CD1c-positive myeloid dendritic cell (primary cell): Measurements from ENCODE around the gene SLC25A3.
A peak's percentile ranks its signal among the peaks of the same experiment; 100 is the strongest.
"Not testable (repeated sequence)": the region's sequence is repeated elsewhere in the genome, so short reads cannot be mapped to it uniquely, and the experiment has no call there.

Experiments used
- DNase-seq: peaks from one replicate; pipeline ENCODE4 v3.0.0-alpha.2; 2016; ENCODE audit errors: extremely low spot score

Gene SLC25A3

GRCh38 chr12:98593351-98594049 is at the start of gene SLC25A3:
TSS of gene SLC25A3 (plus strand) at chr12:98593686. CDS start at chr12:98593979, 293 bp downstream.
- DNase-seq: peak; percentile 99

GRCh38 chr12:98543701-98544100 is 49.8 kb upstream of the SLC25A3 start:
- DNase-seq: no peak

GRCh38 chr12:98544751-98545150 is 48.7 kb upstream of the SLC25A3 start:
- no peak for DNase-seq

- no peak for DNase-seq
Observed at GRCh38 chr12:98549371-98550110, 43.9 kb upstream of the SLC25A3 start.

- DNase-seq: no peak
Observed at GRCh38 chr12:98551787-98552186, 41.7 kb upstream of the SLC25A3 start.

GRCh38 chr12:98558097-98558496 is 35.4 kb upstream of the SLC25A3 start:
- not testable (repeated sequence) for DNase-seq

GRCh38 chr12:98559666-98560065 is 33.8 kb upstream of the SLC25A3 start:
- no peak for DNase-seq

- DNase-seq: no peak
Observed at GRCh38 chr12:98561846-98562245, 31.6 kb upstream of the SLC25A3 start.

- no peak for DNase-seq
Observed at GRCh38 chr12:98572010-98572409, 21.5 kb upstream of the SLC25A3 start.

GRCh38 chr12:98574110-98574509 is 19.4 kb upstream of the SLC25A3 start:
- DNase-seq: no peak

GRCh38 chr12:98575013-98575412 is 18.5 kb upstream of the SLC25A3 start:
- DNase-seq: no peak

- DNase-seq: not testable (repeated sequence)
Observed at GRCh38 chr12:98576795-98577194, 16.7 kb upstream of the SLC25A3 start.

GRCh38 chr12:98578392-98578791 is 15.1 kb upstream of the SLC25A3 start:
- no peak for DNase-seq

- DNase-seq: no peak
Observed at GRCh38 chr12:98578821-98579220, 14.7 kb upstream of the SLC25A3 start.

- no peak for DNase-seq
Observed at GRCh38 chr12:98579347-98579746, 14.1 kb upstream of the SLC25A3 start.

- DNase-seq: no peak
Observed at GRCh38 chr12:98579835-98580234, 13.7 kb upstream of the SLC25A3 start.

- no peak for DNase-seq
Observed at GRCh38 chr12:98580695-98581094, 12.8 kb upstream of the SLC25A3 start.

- no peak for DNase-seq
Observed at GRCh38 chr12:98581101-98581500, 12.4 kb upstream of the SLC25A3 start.

GRCh38 chr12:98582093-98582492 is 11.4 kb upstream of the SLC25A3 start:
- no peak for DNase-seq

- DNase-seq: no peak
Observed at GRCh38 chr12:98587084-98587483, 6.4 kb upstream of the SLC25A3 start.

- no peak for DNase-seq
Observed at GRCh38 chr12:98591209-98591608, 2.3 kb upstream of the SLC25A3 start.

- no peak for DNase-seq
Observed at GRCh38 chr12:98592825-98593322, 612 bp upstream of the SLC25A3 start.
